ENCODE measurements around the gene FOXK1. TPM values are rescaled to one million over a fixed set of nuclear protein-coding genes. Genes with fewer than 3 reads are reported as not detected.
A peak's percentile ranks its signal among the peaks of the same experiment; 100 is the strongest.

The FOXK1 gene
- total RNA-seq, 1 experiment from 2014 or later = 50.8 TPM

DNA sequence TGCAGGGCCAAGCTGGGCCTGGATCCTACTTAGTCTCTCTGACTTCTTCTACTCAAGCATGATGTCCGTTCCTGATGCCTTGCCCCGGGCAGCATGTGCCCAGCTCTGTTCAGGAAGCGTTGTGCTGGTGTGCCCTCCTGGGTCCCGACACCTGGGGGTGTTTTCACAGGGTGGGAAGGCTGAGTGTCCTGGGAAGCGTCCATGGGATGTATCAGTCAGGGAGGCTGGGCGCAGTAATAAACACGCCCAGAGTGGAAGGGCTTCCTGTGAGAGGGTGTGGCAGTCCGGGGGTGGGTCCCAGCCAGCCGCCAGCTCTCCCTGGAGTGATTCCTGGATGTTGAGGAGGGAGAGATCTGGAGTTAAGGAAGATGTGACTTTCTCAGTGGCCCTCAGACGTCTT, 29.0 kb downstream of the FOXK1 start:
- no peak for TF ChIP-seq CTCF (IDR thresholded peaks at IDR 0.05; ENCODE audit: insufficient read depth in 1 of 2, low read depth in 1 of 2, low read length in 1 of 2, severe bottlenecking in 1 of 2, unreplicated experiment in 1 of 2)
- peaks cover 10% of the 10 kb centered on the region for H3K4me1 ChIP-seq
- no peak overlapping the region for H3K4me3 ChIP-seq (ENCODE audit: low read depth, low read length)
- Mint-ChIP-seq H3K4me1 (ENCODE audit: low read depth, unreplicated experiment) (peaks cover 12% of the 10 kb centered on the region), H3K36me3 (ENCODE audit: insufficient read depth, unreplicated experiment) (peaks cover 35% of the 10 kb centered on the region), H3K27ac (ENCODE audit: unreplicated experiment) (peak overlapping the region; percentile 11), H3K9me3 (ENCODE audit: unreplicated experiment) (no peaks in the 10 kb centered on the region), H3K4me3 (ENCODE audit: unreplicated experiment) (no peak overlapping the region), H3K27me3 (ENCODE audit: insufficient read depth, unreplicated experiment) (no peaks in the 10 kb centered on the region)
- intact Hi-C loops (cut with micrococcal nuclease; ENCODE audit: unreplicated experiment) = no loop called here
- H3K36me3 ChIP-seq (ENCODE audit: control insufficient read depth, insufficient read depth, low read length) = peaks cover 1% of the 10 kb centered on the region; the same call in 1 of the 2 replicates
- H3K9me3 ChIP-seq = no peaks in the 10 kb centered on the region
- ChIA-PET POLR2A (no interaction called here), CTCF (no interaction called here)
- no TSS peak for BruUV-seq (replicated peaks)
- no peak for DNase-seq
- H3K27me3 ChIP-seq (replicated peaks; ENCODE audit: control insufficient read depth, insufficient read depth, low read length) = no peaks in the 10 kb centered on the region

GRCh38 chr7:4711634-4712033, 29.5 kb downstream of the FOXK1 start:
- peak overlapping the region; percentile 11 for H3K27ac Mint-ChIP-seq (ENCODE audit: unreplicated experiment)
- no peaks in the 10 kb centered on the region for H3K9me3 Mint-ChIP-seq (ENCODE audit: unreplicated experiment)
- H3K4me3 Mint-ChIP-seq (ENCODE audit: unreplicated experiment) = no peak overlapping the region
- H3K27me3 Mint-ChIP-seq (ENCODE audit: insufficient read depth, unreplicated experiment) = no peaks in the 10 kb centered on the region
- intact Hi-C loops (cut with micrococcal nuclease; ENCODE audit: unreplicated experiment) = no loop called here
- no peak overlapping the region for H3K4me3 ChIP-seq (ENCODE audit: low read depth, low read length)
- H3K27me3 ChIP-seq (replicated peaks; ENCODE audit: control insufficient read depth, insufficient read depth, low read length) = no peaks in the 10 kb centered on the region
- H3K9me3 ChIP-seq = no peaks in the 10 kb centered on the region
- TF ChIP-seq CTCF (IDR thresholded peaks at IDR 0.05; ENCODE audit: insufficient read depth in 1 of 2, low read depth in 1 of 2, low read length in 1 of 2, severe bottlenecking in 1 of 2, unreplicated experiment in 1 of 2) = no peak
- H3K4me1 ChIP-seq = peaks cover 7% of the 10 kb centered on the region; the same call in 1 of the 2 replicates
- ChIA-PET POLR2A (no interaction called here), CTCF (no interaction called here)
- peaks cover 12% of the 10 kb centered on the region for H3K4me1 Mint-ChIP-seq (ENCODE audit: low read depth, unreplicated experiment)
- no TSS peak for BruUV-seq (replicated peaks)
- H3K36me3 ChIP-seq (ENCODE audit: control insufficient read depth, insufficient read depth, low read length) = peaks cover 1% of the 10 kb centered on the region; the same call in 1 of the 2 replicates
- peaks cover 40% of the 10 kb centered on the region for H3K36me3 Mint-ChIP-seq (ENCODE audit: insufficient read depth, unreplicated experiment)
- no peak for DNase-seq

- POLR2A ChIA-PET = interaction anchor here (0.7 kb wide), 1 partner anchor 63 kb away, joined by 9 read pairs; no protein-coding TSS in a partner anchor
- Mint-ChIP-seq H3K9me3 (ENCODE audit: unreplicated experiment) (no peaks in the 10 kb centered on the region), H3K4me1 (ENCODE audit: low read depth, unreplicated experiment) (peaks cover 12% of the 10 kb centered on the region), H3K4me3 (ENCODE audit: unreplicated experiment) (no peak overlapping the region), H3K27me3 (ENCODE audit: insufficient read depth, unreplicated experiment) (no peaks in the 10 kb centered on the region), H3K27ac (ENCODE audit: unreplicated experiment) (no peak overlapping the region), H3K36me3 (ENCODE audit: insufficient read depth, unreplicated experiment) (peaks cover 48% of the 10 kb centered on the region)
- Histone ChIP-seq H3K4me3 (ENCODE audit: low read depth, low read length) (no peak overlapping the region), H3K4me1 (peaks cover 7% of the 10 kb centered on the region; the same call in 1 of the 2 replicates), H3K36me3 (ENCODE audit: control insufficient read depth, insufficient read depth, low read length) (peaks cover 1% of the 10 kb centered on the region; the same call in 1 of the 2 replicates), H3K27me3 (replicated peaks; ENCODE audit: control insufficient read depth, insufficient read depth, low read length) (no peaks in the 10 kb centered on the region), H3K9me3 (no peaks in the 10 kb centered on the region)
- CTCF ChIA-PET = interaction anchor here (0.5 kb wide), 1 partner anchor 437 kb away, joined by 3 read pairs; no protein-coding TSS in a partner anchor
- no peak for TF ChIP-seq CTCF (IDR thresholded peaks at IDR 0.05; ENCODE audit: insufficient read depth in 1 of 2, low read depth in 1 of 2, low read length in 1 of 2, severe bottlenecking in 1 of 2, unreplicated experiment in 1 of 2)
- intact Hi-C loops (cut with micrococcal nuclease; ENCODE audit: unreplicated experiment) = no loop called here
- DNase-seq = no peak
- BruUV-seq (replicated peaks) = no TSS peak
These were observed 30.4 kb downstream of the FOXK1 start for GRCh38 chr7:4712281-4713182.

Measured in Caco-2 (cell line).